ENCODE measurements around the gene VPS37D.
A peak's percentile ranks its signal among the peaks of the same experiment; 100 is the strongest.

DNA sequence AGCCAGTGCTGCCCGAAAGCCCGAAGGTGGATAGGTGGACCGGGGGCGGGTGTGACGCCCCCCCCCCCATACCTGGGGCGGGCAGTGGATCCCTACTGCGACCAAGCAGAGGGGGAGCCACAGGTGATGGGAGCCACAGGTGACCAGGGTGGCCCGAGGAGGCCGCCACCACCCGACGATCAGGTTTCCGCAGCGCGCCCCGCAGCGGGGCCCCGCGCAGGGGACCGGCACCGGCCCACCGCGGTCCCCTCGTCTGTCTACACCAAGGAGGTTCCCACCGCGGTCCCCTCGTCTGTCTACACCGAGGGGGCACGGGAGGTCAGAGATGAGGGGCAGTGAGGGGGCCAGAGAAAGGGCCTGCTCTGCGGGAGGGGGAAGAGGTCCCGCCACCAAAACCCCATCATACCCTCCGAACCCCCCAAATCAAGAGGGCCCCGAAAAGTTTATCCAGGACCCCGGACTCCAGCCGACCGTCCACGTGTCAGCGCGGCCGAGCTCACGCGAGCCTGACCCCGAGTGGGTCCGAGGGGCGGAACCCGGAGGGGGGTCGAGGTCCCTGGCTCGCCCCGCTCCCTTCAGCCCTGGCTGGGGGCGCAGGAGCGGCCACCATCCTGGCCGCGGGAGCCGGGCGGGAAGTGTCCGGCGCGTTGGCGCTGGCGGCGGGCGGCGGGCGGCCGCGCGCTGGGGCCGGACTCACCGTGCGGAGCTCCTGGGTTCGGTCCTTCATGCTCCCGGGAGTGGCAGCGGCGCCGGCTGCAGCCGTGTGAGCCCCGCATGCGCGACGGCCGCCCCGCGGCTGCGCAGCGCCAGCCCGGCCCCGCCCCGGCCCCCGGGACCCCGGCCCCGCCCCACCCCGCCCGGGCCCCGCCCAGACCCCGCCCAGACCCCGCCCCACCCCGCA lies 51.5 kb downstream of the VPS37D start, which contains the start of gene STX1A:
- TF ChIP-seq, protein P1, sequence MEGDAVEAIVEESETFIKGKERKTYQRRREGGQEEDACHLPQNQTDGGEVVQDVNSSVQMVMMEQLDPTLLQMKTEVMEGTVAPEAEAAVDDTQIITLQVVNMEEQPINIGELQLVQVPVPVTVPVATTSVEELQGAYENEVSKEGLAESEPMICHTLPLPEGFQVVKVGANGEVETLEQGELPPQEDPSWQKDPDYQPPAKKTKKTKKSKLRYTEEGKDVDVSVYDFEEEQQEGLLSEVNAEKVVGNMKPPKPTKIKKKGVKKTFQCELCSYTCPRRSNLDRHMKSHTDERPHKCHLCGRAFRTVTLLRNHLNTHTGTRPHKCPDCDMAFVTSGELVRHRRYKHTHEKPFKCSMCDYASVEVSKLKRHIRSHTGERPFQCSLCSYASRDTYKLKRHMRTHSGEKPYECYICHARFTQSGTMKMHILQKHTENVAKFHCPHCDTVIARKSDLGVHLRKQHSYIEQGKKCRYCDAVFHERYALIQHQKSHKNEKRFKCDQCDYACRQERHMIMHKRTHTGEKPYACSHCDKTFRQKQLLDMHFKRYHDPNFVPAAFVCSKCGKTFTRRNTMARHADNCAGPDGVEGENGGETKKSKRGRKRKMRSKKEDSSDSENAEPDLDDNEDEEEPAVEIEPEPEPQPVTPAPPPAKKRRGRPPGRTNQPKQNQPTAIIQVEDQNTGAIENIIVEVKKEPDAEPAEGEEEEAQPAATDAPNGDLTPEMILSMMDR (IDR thresholded peaks at IDR 0.05): no peak
- no peak for TF ChIP-seq EP300 (IDR thresholded peaks at IDR 0.05)
- no peak for TF ChIP-seq POLR2A (IDR thresholded peaks at IDR 0.05; ENCODE audit: low read depth)
- TF ChIP-seq POLR2AphosphoS5 (IDR thresholded peaks at IDR 0.05): peak; percentile 13 to 63
